ENCODE data around the gene EXOSC7.

GRCh38 chr3:44974416-44974815 lies 1.6 kb upstream of the EXOSC7 start:
- no peak for TF ChIP-seq EGR1 (IDR thresholded peaks at IDR 0.05; ENCODE audit: low read depth in 2 of 2)
- TF ChIP-seq ATF3 (IDR thresholded peaks at IDR 0.05) = no peak
- no peak for TF ChIP-seq CTCF (IDR thresholded peaks at IDR 0.05; ENCODE audit: low read depth, low read length, missing input control)
- no peak for TF ChIP-seq RAD21 (IDR thresholded peaks at IDR 0.05)
- no peak for TF ChIP-seq MAX (IDR thresholded peaks at IDR 0.05)
- TF ChIP-seq REST (IDR thresholded peaks at IDR 0.05) = no peak
- no peak for TF ChIP-seq JUND (IDR thresholded peaks at IDR 0.05)
- no peak for TF ChIP-seq SP1 (IDR thresholded peaks at IDR 0.05)
- TF ChIP-seq YY1 (IDR thresholded peaks at IDR 0.05) = no peak

All from liver (tissue), 3 donors.